ENCODE data around the gene NAXE.

DNA sequence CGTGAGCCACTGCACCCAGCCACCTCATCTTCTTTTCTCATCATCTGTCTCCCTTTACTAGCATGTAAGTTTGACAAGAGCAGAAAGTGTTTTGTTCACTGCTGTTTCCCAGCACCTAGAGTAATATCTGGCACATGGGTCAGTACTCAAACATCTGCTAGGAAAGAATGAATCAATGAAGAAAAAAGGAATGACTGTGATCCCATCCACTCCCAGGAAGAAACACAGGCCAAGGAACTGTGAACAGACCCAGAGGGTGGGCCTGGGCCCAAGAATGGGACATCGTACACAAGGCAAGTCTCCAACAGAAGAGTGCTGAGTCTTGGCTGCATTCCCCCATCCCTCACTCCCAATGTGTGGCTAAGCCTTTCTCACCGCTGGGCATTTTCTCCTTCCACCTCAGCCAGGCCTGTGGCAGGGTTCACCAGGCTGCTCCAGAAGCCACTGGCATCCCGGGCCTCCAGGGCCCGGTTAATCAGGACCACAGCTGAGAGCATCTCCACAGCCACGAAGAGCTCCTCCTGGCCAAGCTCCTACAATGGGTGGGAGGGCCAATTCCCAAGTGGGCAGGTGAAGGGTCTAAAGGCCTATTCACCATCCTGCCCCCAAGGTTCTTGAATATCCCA is 37.6 kb upstream of the NAXE start:
- TF ChIP-seq, protein P1, sequence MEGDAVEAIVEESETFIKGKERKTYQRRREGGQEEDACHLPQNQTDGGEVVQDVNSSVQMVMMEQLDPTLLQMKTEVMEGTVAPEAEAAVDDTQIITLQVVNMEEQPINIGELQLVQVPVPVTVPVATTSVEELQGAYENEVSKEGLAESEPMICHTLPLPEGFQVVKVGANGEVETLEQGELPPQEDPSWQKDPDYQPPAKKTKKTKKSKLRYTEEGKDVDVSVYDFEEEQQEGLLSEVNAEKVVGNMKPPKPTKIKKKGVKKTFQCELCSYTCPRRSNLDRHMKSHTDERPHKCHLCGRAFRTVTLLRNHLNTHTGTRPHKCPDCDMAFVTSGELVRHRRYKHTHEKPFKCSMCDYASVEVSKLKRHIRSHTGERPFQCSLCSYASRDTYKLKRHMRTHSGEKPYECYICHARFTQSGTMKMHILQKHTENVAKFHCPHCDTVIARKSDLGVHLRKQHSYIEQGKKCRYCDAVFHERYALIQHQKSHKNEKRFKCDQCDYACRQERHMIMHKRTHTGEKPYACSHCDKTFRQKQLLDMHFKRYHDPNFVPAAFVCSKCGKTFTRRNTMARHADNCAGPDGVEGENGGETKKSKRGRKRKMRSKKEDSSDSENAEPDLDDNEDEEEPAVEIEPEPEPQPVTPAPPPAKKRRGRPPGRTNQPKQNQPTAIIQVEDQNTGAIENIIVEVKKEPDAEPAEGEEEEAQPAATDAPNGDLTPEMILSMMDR (IDR thresholded peaks at IDR 0.05): no peak
- no peak for TF ChIP-seq EZH2 (IDR thresholded peaks at IDR 0.05)
- TF ChIP-seq EZH2phosphoT487 (IDR thresholded peaks at IDR 0.05): no peak

All from neural progenitor cell (in vitro differentiated cells).